ENCODE data around the gene SPC24. TPM values are rescaled to one million over a fixed set of nuclear protein-coding genes. Genes with fewer than 3 reads are reported as not detected.

Gene SPC24, protein sequence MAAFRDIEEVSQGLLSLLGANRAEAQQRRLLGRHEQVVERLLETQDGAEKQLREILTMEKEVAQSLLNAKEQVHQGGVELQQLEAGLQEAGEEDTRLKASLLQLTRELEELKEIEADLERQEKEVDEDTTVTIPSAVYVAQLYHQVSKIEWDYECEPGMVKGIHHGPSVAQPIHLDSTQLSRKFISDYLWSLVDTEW
- 1 to 10 TPM; 1.2 to 5.7 TPM for total RNA-seq

DNA sequence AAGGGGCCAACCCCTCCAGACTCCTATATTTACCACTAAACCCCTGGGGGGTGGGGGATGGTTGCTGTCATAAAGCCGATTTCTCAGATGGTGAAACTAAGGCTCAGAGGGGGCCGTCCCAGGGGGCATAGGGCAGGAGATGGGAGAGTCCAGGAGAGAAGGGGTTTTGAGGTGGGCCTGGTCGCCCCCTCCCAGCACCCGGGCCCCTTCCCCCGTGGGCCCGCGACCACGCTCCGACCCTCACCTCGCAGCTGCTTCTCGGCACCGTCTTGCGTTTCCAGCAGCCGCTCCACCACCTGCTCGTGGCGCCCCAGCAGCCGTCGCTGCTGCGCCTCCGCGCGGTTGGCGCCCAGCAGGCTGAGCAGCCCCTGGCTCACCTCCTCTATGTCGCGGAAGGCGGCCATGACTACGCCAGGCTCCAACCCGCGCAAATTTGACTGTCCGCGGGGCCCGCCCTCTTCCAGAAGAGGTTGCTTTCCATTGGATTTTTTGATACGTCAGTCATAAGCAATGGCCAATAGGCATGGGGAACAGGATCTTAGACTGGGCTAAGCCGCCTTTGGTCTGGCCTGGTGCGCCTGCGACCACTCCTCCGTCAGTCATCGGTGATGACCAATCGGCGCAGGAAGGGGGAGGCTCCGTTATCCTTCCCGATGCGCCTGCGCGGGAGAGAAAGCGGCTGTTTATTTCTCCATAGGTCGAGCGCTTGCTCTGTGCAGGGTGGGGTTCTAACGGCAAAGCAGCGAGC lies at the start of gene SPC24:
Gene SPC24 (minus strand): TSS at position 410 of the 748 bp plus-strand sequence. CDS start 6 bp downstream, at position 404.
- peaks cover 0 to 76% of the 10 kb centered on the region in 2 donors for H3K4me1 ChIP-seq
- no peaks in the 10 kb centered on the region for H3K9me3 ChIP-seq
- peak within 1 kb of the TSS; percentile 79 to 87 for H3K27ac ChIP-seq
- TF ChIP-seq, protein P1, sequence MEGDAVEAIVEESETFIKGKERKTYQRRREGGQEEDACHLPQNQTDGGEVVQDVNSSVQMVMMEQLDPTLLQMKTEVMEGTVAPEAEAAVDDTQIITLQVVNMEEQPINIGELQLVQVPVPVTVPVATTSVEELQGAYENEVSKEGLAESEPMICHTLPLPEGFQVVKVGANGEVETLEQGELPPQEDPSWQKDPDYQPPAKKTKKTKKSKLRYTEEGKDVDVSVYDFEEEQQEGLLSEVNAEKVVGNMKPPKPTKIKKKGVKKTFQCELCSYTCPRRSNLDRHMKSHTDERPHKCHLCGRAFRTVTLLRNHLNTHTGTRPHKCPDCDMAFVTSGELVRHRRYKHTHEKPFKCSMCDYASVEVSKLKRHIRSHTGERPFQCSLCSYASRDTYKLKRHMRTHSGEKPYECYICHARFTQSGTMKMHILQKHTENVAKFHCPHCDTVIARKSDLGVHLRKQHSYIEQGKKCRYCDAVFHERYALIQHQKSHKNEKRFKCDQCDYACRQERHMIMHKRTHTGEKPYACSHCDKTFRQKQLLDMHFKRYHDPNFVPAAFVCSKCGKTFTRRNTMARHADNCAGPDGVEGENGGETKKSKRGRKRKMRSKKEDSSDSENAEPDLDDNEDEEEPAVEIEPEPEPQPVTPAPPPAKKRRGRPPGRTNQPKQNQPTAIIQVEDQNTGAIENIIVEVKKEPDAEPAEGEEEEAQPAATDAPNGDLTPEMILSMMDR (IDR thresholded peaks at IDR 0.05) = no peak
- H3K4me3 ChIP-seq = peak within 1 kb of the TSS; percentile 34 to 61
- H3K36me3 ChIP-seq = no peaks in the 10 kb centered on the region
- H3K27me3 ChIP-seq = no peaks in the 10 kb centered on the region
- peak; percentile 96 for DNase-seq (ENCODE audit: low spot score)

DNA sequence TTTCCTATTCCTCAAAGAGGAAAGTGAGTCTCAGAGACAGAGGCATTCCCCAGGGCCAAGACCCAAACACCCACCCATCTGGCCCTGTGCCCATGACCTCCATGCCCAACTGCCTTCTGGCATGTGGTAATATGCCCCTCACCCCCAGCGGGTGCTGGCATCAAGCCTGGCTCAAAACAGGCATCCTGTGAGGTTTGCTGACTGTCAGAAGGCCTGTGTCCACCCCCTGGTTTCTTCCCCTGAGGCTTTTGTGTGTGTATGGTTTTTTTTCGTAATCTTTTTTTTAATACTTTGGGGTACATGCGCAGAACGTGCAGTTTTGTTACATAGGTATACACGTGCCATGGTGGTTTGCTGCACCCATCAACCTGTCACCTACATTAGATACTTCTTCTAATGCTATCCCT lies 49.4 kb upstream of the SPC24 start:
- DNase-seq (ENCODE audit: low spot score) = no peak
- Histone ChIP-seq H3K36me3 (peaks cover 21% of the 10 kb centered on the region), H3K4me3 (no peak overlapping the region), H3K9me3 (no peaks in the 10 kb centered on the region), H3K4me1 (peaks cover 0 to 31% of the 10 kb centered on the region in 2 donors), H3K27ac (peak overlapping the region; percentile 95 to 96), H3K27me3 (no peaks in the 10 kb centered on the region)
- TF ChIP-seq, protein P1 (IDR thresholded peaks at IDR 0.05) = no peak

DNA sequence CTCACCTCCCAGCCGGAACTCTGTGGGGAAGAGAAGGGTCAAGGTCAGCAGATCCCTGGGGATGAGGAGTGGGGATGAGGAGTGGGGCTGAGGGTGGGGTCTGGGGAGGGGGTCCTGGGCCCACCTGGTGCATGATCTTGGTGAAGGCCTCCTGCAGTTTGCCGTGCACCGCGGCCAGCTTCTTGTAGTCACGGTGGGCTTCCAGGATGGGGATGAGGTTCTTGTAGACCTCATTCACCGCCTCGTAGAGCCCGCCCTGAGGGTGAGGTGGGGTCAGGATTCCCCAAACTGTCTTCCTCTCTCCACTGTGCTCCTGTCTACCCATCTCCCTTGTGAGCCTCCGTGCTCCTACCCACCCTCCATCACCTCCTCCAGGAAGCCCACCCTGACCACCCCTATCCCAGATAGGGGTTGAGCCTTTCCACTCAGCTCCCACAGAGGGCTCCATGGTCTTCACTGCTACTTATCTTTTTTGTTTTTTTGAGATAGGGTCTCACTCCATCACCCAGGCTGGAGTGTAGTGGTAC lies 48.6 kb upstream of the SPC24 start:
- Histone ChIP-seq H3K4me3 (peak overlapping the region in 1 of 2 donors; percentile 24), H3K27me3 (no peaks in the 10 kb centered on the region), H3K27ac (peak overlapping the region; percentile 95 to 96), H3K4me1 (peaks cover 0 to 34% of the 10 kb centered on the region in 2 donors), H3K9me3 (no peaks in the 10 kb centered on the region), H3K36me3 (peaks cover 19% of the 10 kb centered on the region)
- no peak for DNase-seq (ENCODE audit: low spot score)
- TF ChIP-seq, protein P1 (IDR thresholded peaks at IDR 0.05) = peak in 1 of 2 donors; percentile 48

DNA sequence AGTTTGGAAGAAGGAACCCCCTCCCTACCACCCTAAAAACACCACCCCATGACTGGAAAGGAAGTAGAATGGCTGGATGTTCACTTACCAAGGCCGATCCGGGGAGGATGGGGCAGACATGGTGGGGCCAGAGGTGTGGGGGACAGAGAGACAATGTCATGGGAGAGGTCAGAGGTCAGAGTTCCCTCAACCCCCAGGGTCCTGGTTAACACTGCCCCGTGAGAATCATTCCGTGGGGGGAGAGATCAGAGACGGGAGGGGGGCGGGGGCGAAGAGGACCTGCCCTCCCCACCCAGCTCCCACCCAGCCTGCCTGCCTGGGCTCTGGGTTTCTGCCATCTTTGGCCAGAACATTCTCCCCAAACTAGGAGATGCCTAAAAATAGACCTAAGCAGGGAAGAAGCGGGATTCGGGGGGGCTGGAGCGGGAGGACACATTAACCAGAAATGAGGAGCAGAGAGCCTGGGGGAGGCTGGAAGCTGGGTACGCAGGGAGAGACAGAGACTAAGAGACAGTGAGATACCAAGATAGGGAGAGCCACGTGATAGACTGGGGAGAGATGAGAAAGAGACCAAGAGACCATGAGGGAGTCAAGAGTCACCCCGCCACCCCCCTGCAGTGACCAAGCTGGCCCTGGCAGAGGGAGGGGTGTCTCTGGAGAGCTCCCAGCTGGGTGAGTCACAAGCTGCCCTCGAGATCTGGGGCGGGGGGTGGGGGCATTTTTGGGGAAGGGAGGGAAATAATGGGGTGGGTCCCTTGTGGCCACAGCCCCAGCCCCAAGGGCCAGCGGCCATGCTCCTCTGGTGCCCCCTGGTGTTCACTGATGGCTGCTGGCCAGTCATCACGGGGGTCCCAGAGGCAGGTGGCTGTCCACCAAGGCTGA lies 47.9 kb upstream of the SPC24 start:
- Histone ChIP-seq H3K4me3 (peak overlapping the region in 1 of 2 donors; percentile 24), H3K27ac (peak overlapping the region; percentile 95 to 96), H3K4me1 (peaks cover 0 to 41% of the 10 kb centered on the region in 2 donors), H3K27me3 (no peaks in the 10 kb centered on the region), H3K9me3 (no peaks in the 10 kb centered on the region), H3K36me3 (peaks cover 12% of the 10 kb centered on the region)
- DNase-seq (ENCODE audit: low spot score) = peak; percentile 92
- TF ChIP-seq, protein P1 (IDR thresholded peaks at IDR 0.05) = peak; percentile 93 to 96

DNA sequence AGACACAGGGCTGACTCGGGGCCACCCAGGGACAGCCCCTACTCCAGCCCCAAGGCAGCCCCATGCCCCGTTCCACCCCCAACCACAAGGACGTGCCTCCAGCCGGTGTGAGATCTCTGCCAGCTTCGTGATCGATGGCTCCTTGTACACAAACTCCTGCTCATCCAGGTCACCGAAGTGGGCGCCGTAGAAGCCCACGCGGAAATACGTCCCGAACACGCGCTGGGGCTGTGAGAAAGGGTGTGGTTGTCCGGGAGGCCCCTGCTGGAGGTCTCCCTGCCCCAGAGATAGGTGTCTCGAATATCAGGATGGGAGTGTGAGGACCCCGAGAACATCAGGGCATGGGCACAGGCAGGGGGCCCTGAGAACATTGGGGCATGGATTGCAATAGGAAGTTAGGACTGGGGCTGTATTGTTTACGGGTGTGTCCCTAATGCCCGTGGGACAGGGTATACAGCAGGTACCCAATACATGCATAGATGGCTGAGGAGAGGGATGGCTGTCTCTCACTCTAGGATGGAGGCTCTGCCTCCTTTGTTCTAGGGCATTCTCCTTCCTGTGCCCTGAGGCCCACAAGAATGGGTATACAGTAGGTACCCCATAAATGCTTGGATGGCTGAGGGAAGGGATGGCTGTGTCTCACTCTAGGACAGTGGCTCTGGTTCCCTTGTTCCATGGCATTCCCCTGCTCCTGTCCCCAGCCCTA lies 47.1 kb upstream of the SPC24 start:
- Histone ChIP-seq H3K4me3 (no peak overlapping the region), H3K36me3 (peaks cover 12% of the 10 kb centered on the region), H3K9me3 (no peaks in the 10 kb centered on the region), H3K27ac (peak overlapping the region; percentile 95 to 96), H3K4me1 (peaks cover 0 to 49% of the 10 kb centered on the region in 2 donors), H3K27me3 (no peaks in the 10 kb centered on the region)
- TF ChIP-seq, protein P1 (IDR thresholded peaks at IDR 0.05) = no peak
- no peak for DNase-seq (ENCODE audit: low spot score)

Measured in right atrium auricular region (tissue), 2 donors.